HG02970 (cell line): ENCODE results near the gene CNR1.
"Not testable (repeated sequence)": the region's sequence is repeated elsewhere in the genome, so short reads cannot be mapped to it uniquely, and the experiment has no call there.

ENCODE experiments used
- ATAC-seq: cut with Tn5 transposase; IDR thresholded peaks from one replicate; pipeline ENCODE4 v1.9.1; 2021; ENCODE audit warnings: mild to moderate bottlenecking, moderate library complexity, moderate number of reproducible peaks; ENCODE audit not compliant: unreplicated experiment, low FRiP score

The CNR1 gene

GRCh38 chr6:88165844-88166492 lies at the start of gene CNR1:
TSS of gene CNR1 (minus strand) at chr6:88166347. CDS start at chr6:88145274, 21,073 bp downstream.
- ATAC-seq: no peak

GRCh38 chr6:88211446-88211845 lies 45.3 kb upstream of the CNR1 start:
- no peak for ATAC-seq

- ATAC-seq: no peak
Observed at GRCh38 chr6:88209301-88209700, 43.2 kb upstream of the CNR1 start.

GRCh38 chr6:88208726-88209125 lies 42.6 kb upstream of the CNR1 start:
- ATAC-seq: no peak

DNA sequence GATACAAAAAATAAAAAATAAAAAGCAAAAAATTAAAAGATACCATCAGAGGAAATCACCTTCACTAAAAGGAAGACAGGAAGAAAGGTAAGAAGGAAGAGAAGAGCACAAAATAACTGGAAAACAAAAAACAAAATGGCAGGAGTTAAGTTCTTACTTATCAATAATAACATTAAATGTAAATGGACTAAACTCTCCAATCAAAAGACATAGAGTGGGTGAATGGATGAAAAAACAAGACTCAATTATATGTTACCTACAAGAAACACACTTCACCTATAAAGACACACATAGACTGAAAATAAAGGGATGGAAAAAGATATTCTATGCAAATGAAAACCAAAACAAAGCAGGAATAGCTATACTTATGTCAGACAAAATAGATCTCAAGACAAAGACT lies 35.6 kb upstream of the CNR1 start:
- ATAC-seq: not testable (repeated sequence)

GRCh38 chr6:88184921-88185320 lies 18.8 kb upstream of the CNR1 start:
- ATAC-seq: no peak

- ATAC-seq: no peak
Observed at GRCh38 chr6:88183471-88183870, 17.3 kb upstream of the CNR1 start.

GRCh38 chr6:88179692-88180091 lies 13.5 kb upstream of the CNR1 start:
- peak; percentile 54 for ATAC-seq

- ATAC-seq: peak; percentile 49
Observed at GRCh38 chr6:88177961-88178464, 11.9 kb upstream of the CNR1 start.

GRCh38 chr6:88174906-88175305 lies 8.8 kb upstream of the CNR1 start:
- ATAC-seq: no peak

- no peak for ATAC-seq
Observed at GRCh38 chr6:88171312-88171711, 5.2 kb upstream of the CNR1 start.

DNA sequence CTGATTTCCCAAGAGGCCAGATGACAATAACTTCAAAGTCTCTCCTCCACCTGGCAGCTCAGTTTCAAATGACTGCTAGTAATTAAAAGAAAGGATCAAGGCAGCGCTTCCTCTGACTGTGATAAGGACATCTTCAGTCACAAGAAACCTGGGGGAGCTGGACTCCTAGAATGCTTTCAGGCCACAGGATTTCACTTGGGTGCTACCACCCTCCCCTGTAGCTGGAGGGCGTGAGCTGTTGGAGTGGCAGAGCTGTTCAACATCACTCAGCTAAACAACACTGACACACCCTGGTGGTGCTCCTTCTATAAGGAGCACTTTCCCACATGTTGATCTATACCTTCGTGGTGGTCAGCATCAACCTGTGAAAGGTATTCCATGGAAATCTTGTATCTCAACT lies 2.2 kb upstream of the CNR1 start:
- ATAC-seq: no peak

- ATAC-seq: no peak
Observed at GRCh38 chr6:88167352-88167937, 1.3 kb upstream of the CNR1 start.

DNA sequence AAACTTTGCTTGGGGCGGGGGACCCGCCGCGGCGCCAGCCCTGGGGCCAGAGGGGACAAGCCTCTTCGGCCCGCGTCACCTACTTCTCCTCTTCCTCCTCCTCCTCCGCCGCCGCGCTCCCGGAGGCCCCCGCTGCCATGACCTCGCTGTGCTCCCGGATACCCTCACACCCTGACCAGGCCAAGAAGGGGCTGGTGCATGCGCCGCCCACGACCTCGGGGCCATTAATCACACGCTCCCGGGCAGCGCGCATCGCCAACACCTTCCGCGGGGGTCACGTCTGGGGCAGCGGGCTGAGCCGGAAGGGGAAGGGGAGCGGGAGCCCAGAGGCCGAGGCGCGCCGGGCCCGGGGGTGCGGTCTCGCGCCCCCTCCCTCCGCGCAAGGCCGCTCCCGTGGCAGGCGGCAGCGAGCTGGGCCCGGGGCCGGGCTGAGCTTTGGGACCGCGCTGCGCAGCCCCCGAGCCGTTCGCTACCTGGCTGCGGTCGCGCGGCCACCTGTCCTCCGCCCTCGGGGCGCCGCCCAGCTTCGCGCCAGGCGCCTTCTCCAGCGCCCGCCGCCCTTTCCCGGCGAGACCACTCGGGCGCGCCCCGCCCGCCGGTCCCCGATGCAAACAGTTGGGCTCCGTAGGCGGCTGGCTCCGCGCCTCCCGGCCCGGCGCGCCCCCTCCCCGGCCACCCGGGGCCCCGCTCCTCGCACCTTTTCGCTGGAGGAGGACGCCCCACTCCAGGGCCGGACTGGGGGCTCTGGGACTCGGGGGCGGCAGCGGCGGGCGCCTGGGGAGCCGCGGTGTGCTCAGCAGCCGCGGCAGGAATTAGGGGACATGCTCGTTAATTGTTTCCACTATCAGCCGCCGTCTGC lies 575 bp upstream of the CNR1 start:
- ATAC-seq: no peak

- ATAC-seq: no peak
Observed at GRCh38 chr6:88165087-88165843, 882 bp downstream of the CNR1 start.

GRCh38 chr6:88164061-88164460 lies 2.1 kb downstream of the CNR1 start:
- ATAC-seq: no peak

DNA sequence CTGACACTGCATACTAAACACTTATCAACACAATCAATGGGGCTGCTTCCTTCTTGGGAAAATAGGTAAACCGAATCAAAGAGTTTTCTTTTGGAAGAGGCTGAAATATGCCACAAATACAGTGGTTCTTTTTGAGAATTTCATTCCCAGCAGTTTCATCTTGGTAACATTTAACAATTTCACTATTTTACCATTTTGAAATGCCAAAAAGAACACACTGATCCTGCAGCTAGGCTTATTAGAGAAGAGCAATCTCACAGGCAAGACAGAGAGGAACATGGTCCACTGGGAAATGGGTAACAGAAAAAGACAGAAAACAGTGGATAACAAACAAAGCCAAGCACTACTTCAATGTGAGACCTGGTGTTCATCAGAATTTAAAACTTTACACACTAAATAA lies 2.5 kb downstream of the CNR1 start:
- no peak for ATAC-seq

- no peak for ATAC-seq
Observed at GRCh38 chr6:88161940-88162339, 4.2 kb downstream of the CNR1 start.

- no peak for ATAC-seq
Observed at GRCh38 chr6:88157106-88157505, 9.0 kb downstream of the CNR1 start.

DNA sequence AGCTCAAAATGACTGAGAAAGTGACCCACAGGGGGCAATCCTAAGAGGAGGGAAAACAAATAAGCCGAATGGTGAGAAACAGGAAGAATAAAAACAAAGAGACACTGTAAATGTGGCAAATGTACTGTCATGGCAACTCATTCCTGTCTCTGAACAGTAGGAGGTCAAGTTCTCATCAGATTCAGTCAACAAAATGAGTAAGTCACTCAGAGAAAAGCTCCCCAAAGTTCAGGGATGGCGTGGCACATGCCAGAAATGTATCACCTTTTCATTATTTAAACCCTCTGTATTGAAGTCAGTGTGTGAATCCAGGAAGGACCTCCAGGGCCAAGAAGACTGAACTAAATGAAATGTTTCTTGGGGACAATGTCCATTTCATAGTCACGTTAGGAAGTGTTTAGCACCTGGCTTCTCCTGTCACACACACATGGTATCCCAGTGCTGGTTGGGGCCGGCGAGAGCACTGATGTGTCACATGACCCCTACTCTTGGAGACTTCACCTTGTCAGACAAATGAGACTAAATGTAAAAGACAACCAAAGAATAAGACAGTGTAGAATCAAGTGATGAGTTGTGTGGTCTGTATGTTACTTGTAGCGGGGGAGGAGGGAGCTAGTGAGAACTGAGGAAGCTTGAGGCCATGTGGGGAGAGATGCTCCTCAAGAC lies 20.7 kb downstream of the CNR1 start:
- ATAC-seq: no peak
